Fibroblast of villous mesenchyme (primary cell): ENCODE data around the gene EIF2B4. TPM values are rescaled to one million over a fixed set of nuclear protein-coding genes. Genes with fewer than 3 reads are reported as not detected.

Source experiments
- DNase-seq: peaks from one replicate; pipeline ENCODE4 v3.0.0-alpha.2; 2010; ENCODE audit warnings: low read depth
- H3K4me3 ChIP-seq: 2 replicates; pipeline ENCODE4 v1.5.1; 2011; ENCODE audit warnings: low read depth, mild to moderate bottlenecking, low read length
- CTCF ChIP-seq: IDR thresholded peaks from 2 replicates; pipeline ENCODE4 v1.5.1; 2012; ENCODE audit warnings: low read depth, mild to moderate bottlenecking, low read length; ENCODE audit not compliant: insufficient read depth
- total RNA-seq: library from RNA; depleted of rRNA; stranded (reverse); fragments of >200 nt; gene quantifications from 2 replicates; pipeline ENCODE4 v1.2.3, GENCODE V29; 2012

EIF2B4 gene
- total RNA-seq, 1 donor, result 28.9 TPM

DNA sequence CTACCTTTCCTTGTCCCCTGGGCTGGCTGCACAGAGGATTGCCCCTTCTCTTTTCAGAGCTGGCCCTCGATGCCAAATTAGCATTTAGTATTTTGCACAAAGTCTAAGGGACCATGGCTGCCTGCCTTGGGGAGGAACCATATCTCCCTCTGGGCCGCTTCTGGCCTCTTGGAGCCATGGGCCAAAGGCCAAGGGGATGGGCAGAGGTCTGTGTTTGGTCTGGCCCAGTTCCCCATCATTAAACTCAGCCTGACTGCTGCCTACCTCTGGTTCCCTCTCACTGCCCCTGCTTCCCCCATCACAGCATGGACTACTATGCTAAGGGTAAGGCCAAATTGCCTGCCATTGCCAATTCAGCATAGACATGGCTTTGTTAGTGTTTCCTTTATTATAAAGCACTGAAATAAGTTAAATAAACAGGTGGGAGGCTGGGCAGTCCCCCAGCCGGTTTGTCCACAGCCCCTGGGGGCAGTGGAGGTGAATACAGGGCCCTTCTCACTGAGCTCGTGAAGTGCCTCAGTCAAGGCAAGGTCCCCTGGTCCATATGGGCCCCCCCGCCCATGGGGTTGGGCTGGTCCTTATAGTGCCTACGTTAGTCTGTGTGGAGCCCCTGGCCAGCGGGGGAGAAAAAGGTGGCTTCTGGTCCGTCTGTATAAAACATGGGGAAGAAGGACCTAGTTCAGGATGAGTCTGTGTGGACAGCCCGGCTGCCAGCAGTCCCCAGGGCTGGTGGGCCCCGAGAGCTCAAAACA, 6.9 kb upstream of the EIF2B4 start:
- no peak for DNase-seq
- TF ChIP-seq CTCF, result no peak
- H3K4me3 ChIP-seq, result no peak overlapping the region

- TF ChIP-seq CTCF, result no peak
- no peak overlapping the region for H3K4me3 ChIP-seq
- DNase-seq, result no peak
These were observed 6.2 kb upstream of the EIF2B4 start for GRCh38 chr2:27376151-27376865.

- no peak overlapping the region for H3K4me3 ChIP-seq
- no peak for DNase-seq
- no peak for TF ChIP-seq CTCF
These were observed 5.5 kb upstream of the EIF2B4 start for GRCh38 chr2:27375513-27376099.

GRCh38 chr2:27373567-27373966, 3.4 kb upstream of the EIF2B4 start:
- no peak for TF ChIP-seq CTCF
- H3K4me3 ChIP-seq, result no peak overlapping the region
- DNase-seq, result no peak

DNA sequence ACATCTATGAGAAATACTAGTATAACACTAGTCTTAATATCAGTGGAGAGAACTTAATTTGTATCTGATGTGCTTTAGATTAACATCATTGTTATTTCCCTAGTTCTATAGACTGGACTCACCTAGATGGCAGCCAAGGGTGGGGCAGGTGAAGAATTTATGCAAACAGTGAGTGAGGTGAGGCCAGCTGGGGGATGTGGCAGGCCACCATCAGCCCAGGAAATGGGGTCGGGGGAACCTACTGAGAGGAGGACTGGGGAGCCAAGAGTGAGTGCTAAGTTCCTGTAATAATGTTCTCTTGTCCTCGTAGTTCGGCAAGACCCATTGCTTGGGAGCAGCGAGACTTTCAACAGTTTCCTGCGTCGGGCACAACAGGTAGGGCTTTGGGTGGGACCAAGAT, 2.8 kb upstream of the EIF2B4 start:
- no peak overlapping the region for H3K4me3 ChIP-seq
- TF ChIP-seq CTCF, result no peak
- no peak for DNase-seq

DNA sequence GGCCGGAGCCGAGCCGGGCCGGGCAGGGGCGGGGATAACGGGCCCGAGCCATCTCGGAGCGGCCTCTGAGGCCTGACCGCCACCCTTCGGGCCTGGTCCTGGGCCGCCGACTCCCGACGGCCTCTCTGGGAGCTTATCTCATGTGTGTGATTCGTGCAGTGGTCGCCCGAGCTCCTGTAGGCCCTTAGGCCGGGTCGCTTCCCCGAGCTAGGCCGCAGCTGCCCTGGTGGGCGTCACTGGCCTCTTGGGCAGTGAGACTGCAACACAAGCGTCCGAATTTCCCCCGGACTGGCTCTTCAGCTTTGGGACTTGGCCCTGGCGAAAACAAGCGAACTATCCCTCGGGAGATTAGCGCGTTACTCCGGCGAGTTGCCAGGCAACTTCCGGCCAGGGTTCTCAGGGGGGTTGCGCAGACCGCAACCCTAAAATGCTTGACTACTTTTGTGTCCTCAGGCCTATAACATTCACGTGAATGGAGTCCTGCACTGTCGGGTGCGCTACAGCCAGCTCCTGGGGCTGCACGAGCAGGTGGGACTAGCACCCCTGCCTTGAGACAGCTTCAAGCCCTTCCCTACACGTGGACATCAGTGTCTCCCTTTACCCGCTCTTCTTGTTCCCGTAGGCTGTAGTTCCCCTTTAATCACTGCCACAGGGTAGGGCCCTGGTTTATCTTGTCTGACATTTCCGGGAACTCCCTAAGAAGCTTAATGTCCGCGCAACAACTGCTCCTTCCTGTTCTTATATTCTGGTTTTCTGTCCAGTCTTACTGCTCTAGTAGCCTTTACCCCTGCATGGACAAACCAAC, 880 bp upstream of the EIF2B4 start:
- TF ChIP-seq CTCF, result no peak
- peak; percentile 79 for DNase-seq
- peak overlapping the region; percentile 88 for H3K4me3 ChIP-seq
